GM23338 (cell line): ENCODE measurements around the gene ACSL4. TPM values are rescaled to one million over a fixed set of nuclear protein-coding genes. Genes with fewer than 3 reads are reported as not detected.

Experiments
- ATAC-seq: fragments of 200-7000 bp; cut with Tn5 transposase; 3 replicates; pipeline ENCODE4 v1.9.1; 2020
- DNase-seq: peaks from one replicate; pipeline ENCODE4 v3.0.0-alpha.2; 2015; ENCODE audit warnings: low spot score
- H2AFZ ChIP-seq: fragments of 200-600 bp; sonication (generic); 2 replicates; pipeline ENCODE4 v1.8.0; 2016; ENCODE audit warnings: antibody characterized with exemption, mild to moderate bottlenecking, moderate library complexity
- H3F3A ChIP-seq: fragments of 200-600 bp; sonication (generic); replicated peaks from 2 replicates; pipeline ENCODE4 v1.8.0; 2017; ENCODE audit warnings: antibody characterized with exemption, mixed run types, low read depth
- H3K27ac ChIP-seq: fragments of 200-600 bp; sonication (generic); 2 replicates; pipeline ENCODE4 v1.6.1; 2016; ENCODE audit warnings: low read depth
- H3K27me3 ChIP-seq: fragments of 200-600 bp; sonication (generic); 2 replicates; pipeline ENCODE4 v1.8.0; 2016; ENCODE audit warnings: mild to moderate bottlenecking, mixed run types, moderate library complexity; ENCODE audit not compliant: insufficient read depth
- H3K36me3 ChIP-seq: fragments of 200-600 bp; sonication (generic); 2 replicates; pipeline ENCODE4 v1.8.0; 2016; ENCODE audit warnings: mild to moderate bottlenecking; ENCODE audit not compliant: insufficient read depth
- H3K4me1 ChIP-seq: fragments of 200-600 bp; sonication (generic); 2 replicates; pipeline ENCODE4 v1.8.0; 2016; ENCODE audit warnings: mild to moderate bottlenecking, moderate library complexity; ENCODE audit not compliant: insufficient read depth
- H3K4me2 ChIP-seq: fragments of 200-600 bp; sonication (generic); 2 replicates; pipeline ENCODE4 v1.7.1; 2017; ENCODE audit warnings: mixed run types
- H3K4me3 ChIP-seq: fragments of 200-600 bp; sonication (generic); 2 replicates; pipeline ENCODE4 v1.6.1; 2016; ENCODE audit warnings: mixed run types
- H3K79me2 ChIP-seq: fragments of 200-600 bp; sonication (generic); replicated peaks from 2 replicates; pipeline ENCODE4 v1.8.0; 2017; ENCODE audit warnings: mild to moderate bottlenecking; ENCODE audit not compliant: insufficient read depth
- H3K9me2 ChIP-seq: fragments of 200-600 bp; sonication (generic); 2 replicates; pipeline ENCODE4 v1.8.0; 2017; ENCODE audit not compliant: insufficient read depth
- H4K20me1 ChIP-seq: fragments of 200-600 bp; sonication (generic); replicated peaks from 2 replicates; pipeline ENCODE4 v1.8.0; 2017; ENCODE audit warnings: mild to moderate bottlenecking; ENCODE audit not compliant: insufficient read depth
- H3K27ac Mint-ChIP-seq: 2 replicates; pipeline ENCODE4 v1.8.0; 2020; ENCODE audit warnings: inconsistent platforms, mild to moderate bottlenecking, moderate library complexity, mixed read lengths
- H3K27me3 Mint-ChIP-seq: 3 replicates; pipeline ENCODE4 v1.8.0; 2022; ENCODE audit warnings: low read depth, mild to moderate bottlenecking, moderate library complexity, mixed read lengths, inconsistent platforms; ENCODE audit not compliant: insufficient read depth, poor library complexity
- H3K36me3 Mint-ChIP-seq: 3 replicates; pipeline ENCODE4 v1.8.0; 2021; ENCODE audit warnings: low read depth, mild to moderate bottlenecking, inconsistent platforms, moderate library complexity, mixed read lengths
- H3K4me1 Mint-ChIP-seq: 3 replicates; pipeline ENCODE4 v1.8.0; 2020; ENCODE audit warnings: mild to moderate bottlenecking, inconsistent platforms, mixed read lengths
- H3K4me3 Mint-ChIP-seq: 3 replicates; pipeline ENCODE4 v1.8.0; 2021; ENCODE audit warnings: moderate library complexity, mild to moderate bottlenecking, inconsistent platforms, mixed read lengths
- H3K9me3 Mint-ChIP-seq: 3 replicates; pipeline ENCODE4 v1.8.0; 2020; ENCODE audit warnings: moderate library complexity, mild to moderate bottlenecking, inconsistent platforms, mixed read lengths
- CREB1 ChIP-seq: fragments of 250-450 bp; sonication (Bioruptor Pico); IDR thresholded peaks from 2 replicates; pipeline ENCODE4 v1.5.0; 2020; ENCODE audit warnings: low read depth, mild to moderate bottlenecking, moderate library complexity
- EZH2 ChIP-seq: fragments of 200-600 bp; sonication (generic); IDR thresholded peaks from one replicate; pipeline ENCODE4 v1.8.0; 2017; ENCODE audit warnings: antibody characterized with exemption, mild to moderate bottlenecking, low read depth; ENCODE audit not compliant: unreplicated experiment
- EZH2phosphoT487 ChIP-seq: fragments of 200-600 bp; sonication (generic); IDR thresholded peaks from one replicate; pipeline ENCODE4 v1.8.1; 2018; ENCODE audit warnings: antibody characterized with exemption; ENCODE audit not compliant: unreplicated experiment
- JUNB ChIP-seq: IDR thresholded peaks from one replicate; pipeline ENCODE4 v1.6.1; 2016; ENCODE audit warnings: antibody characterized with exemption; ENCODE audit not compliant: unreplicated experiment
- NANOG ChIP-seq: IDR thresholded peaks from 2 replicates; pipeline ENCODE4 v1.6.1; 2016; ENCODE audit warnings: antibody characterized with exemption, borderline replicate concordance
- POLR2AphosphoS5 ChIP-seq: IDR thresholded peaks from 2 replicates; pipeline ENCODE4 v1.6.1; 2016; ENCODE audit warnings: antibody characterized with exemption, low read depth
- ZNF114 ChIP-seq: fragments of 250-450 bp; sonication (Bioruptor Pico); IDR thresholded peaks from 2 replicates; pipeline ENCODE4 v1.5.0; 2020; ENCODE audit warnings: mild to moderate bottlenecking, moderate library complexity
- ZNF331 ChIP-seq: fragments of 250-450 bp; sonication (Bioruptor Pico); IDR thresholded peaks from 2 replicates; pipeline ENCODE4 v1.5.0; 2020; ENCODE audit warnings: low read depth, mild to moderate bottlenecking, moderate library complexity
- polyA plus RNA-seq: library from polyadenylated mRNA; unstranded; fragments of >200 nt; fragmentation: Nextera tagmentation; extraction: Ambion mirVana; gene quantifications from 2 replicates; pipeline ENCODE4 v1.2.1, GENCODE V29; 2016
- total RNA-seq: library from RNA; depleted of rRNA; stranded (reverse); fragments of >200 nt; shearing (Covaris generic); gene quantifications from 2 replicates; pipeline ENCODE4 v1.2.3, GENCODE V29; 2014
- TF ChIP-seq, protein P1 (sequence below): fragments of 250-450 bp; sonication (Bioruptor Pico); IDR thresholded peaks from 2 replicates; pipeline ENCODE4 v1.5.0; 2020; ENCODE audit warnings: mild to moderate bottlenecking, moderate library complexity
- TF ChIP-seq, protein P2 (sequence below): IDR thresholded peaks from 2 replicates; pipeline ENCODE4 v1.6.1; 2016; ENCODE audit warnings: antibody characterized with exemption
- TF ChIP-seq, protein P3 (sequence below), 2 experiments: fragments of 200-600 bp in 1 of 2; sonication (generic) in 1 of 2; conservative IDR thresholded peaks; 2 replicates each; pipeline versions ENCODE4 v1.5.1 to v1.6.1; 2016 to 2017; ENCODE audit warnings: antibody characterized with exemption in 2 of 2, low read depth in 2 of 2, mild to moderate bottlenecking in 2 of 2, moderate library complexity in 1 of 2

Gene ACSL4
- total and polyA plus RNA-seq, 2 experiments from 2014 or later = 17.8 to 76.3 TPM

- 0 out of 3 replicates have a peak, but pooled peaks cover 3% of the 10 kb centered on the region for H3K36me3 Mint-ChIP-seq
- no peaks in the 10 kb centered on the region for H3K27me3 Mint-ChIP-seq
- no peak for ATAC-seq
- Histone ChIP-seq H3K27ac (no peak overlapping the region), H3K79me2 (no peaks in the 10 kb centered on the region), H4K20me1 (no peaks in the 10 kb centered on the region), H3K4me3 (no peak overlapping the region), H2AFZ (no peak overlapping the region), H3F3A (no peaks in the 10 kb centered on the region), H3K9me2 (no peaks in the 10 kb centered on the region), H3K4me2 (no peak overlapping the region), H3K27me3 (no peaks in the 10 kb centered on the region), H3K4me1 (no peaks in the 10 kb centered on the region), H3K36me3 (no peaks in the 10 kb centered on the region)
- H3K4me3 Mint-ChIP-seq = no peak overlapping the region
- no peaks in the 10 kb centered on the region for H3K4me1 Mint-ChIP-seq
- TF ChIP-seq POLR2AphosphoS5 (no peak), CREB1 (CRISPR knock-in tag) (no peak), JUNB (no peak), ZNF114 (no peak), EZH2phosphoT487 (no peak), NANOG (no peak), ZNF331 (CRISPR knock-in tag) (no peak), EZH2 (no peak)
- TF ChIP-seq, protein P1, sequence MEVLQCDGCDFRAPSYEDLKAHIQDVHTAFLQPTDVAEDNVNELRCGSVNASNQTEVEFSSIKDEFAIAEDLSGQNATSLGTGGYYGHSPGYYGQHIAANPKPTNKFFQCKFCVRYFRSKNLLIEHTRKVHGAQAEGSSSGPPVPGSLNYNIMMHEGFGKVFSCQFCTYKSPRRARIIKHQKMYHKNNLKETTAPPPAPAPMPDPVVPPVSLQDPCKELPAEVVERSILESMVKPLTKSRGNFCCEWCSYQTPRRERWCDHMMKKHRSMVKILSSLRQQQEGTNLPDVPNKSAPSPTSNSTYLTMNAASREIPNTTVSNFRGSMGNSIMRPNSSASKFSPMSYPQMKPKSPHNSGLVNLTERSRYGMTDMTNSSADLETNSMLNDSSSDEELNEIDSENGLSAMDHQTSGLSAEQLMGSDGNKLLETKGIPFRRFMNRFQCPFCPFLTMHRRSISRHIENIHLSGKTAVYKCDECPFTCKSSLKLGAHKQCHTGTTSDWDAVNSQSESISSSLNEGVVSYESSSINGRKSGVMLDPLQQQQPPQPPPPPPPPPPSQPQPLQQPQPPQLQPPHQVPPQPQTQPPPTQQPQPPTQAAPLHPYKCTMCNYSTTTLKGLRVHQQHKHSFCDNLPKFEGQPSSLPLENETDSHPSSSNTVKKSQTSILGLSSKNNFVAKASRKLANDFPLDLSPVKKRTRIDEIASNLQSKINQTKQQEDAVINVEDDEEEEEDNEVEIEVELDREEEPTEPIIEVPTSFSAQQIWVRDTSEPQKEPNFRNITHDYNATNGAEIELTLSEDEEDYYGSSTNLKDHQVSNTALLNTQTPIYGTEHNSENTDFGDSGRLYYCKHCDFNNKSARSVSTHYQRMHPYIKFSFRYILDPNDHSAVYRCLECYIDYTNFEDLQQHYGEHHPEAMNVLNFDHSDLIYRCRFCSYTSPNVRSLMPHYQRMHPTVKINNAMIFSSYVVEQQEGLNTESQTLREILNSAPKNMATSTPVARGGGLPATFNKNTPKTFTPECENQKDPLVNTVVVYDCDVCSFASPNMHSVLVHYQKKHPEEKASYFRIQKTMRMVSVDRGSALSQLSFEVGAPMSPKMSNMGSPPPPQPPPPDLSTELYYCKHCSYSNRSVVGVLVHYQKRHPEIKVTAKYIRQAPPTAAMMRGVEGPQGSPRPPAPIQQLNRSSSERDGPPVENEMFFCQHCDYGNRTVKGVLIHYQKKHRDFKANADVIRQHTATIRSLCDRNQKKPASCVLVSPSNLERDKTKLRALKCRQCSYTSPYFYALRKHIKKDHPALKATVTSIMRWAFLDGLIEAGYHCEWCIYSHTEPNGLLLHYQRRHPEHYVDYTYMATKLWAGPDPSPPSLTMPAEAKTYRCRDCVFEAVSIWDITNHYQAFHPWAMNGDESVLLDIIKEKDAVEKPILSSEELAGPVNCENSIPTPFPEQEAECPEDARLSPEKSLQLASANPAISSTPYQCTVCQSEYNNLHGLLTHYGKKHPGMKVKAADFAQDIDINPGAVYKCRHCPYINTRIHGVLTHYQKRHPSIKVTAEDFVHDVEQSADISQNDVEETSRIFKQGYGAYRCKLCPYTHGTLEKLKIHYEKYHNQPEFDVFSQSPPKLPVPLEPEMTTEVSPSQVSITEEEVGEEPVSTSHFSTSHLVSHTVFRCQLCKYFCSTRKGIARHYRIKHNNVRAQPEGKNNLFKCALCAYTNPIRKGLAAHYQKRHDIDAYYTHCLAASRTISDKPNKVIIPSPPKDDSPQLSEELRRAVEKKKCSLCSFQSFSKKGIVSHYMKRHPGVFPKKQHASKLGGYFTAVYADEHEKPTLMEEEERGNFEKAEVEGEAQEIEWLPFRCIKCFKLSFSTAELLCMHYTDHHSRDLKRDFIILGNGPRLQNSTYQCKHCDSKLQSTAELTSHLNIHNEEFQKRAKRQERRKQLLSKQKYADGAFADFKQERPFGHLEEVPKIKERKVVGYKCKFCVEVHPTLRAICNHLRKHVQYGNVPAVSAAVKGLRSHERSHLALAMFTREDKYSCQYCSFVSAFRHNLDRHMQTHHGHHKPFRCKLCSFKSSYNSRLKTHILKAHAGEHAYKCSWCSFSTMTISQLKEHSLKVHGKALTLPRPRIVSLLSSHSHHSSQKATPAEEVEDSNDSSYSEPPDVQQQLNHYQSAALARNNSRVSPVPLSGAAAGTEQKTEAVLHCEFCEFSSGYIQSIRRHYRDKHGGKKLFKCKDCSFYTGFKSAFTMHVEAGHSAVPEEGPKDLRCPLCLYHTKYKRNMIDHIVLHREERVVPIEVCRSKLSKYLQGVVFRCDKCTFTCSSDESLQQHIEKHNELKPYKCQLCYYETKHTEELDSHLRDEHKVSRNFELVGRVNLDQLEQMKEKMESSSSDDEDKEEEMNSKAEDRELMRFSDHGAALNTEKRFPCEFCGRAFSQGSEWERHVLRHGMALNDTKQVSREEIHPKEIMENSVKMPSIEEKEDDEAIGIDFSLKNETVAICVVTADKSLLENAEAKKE (CRISPR knock-in tag) = no peak
- TF ChIP-seq, protein P2, sequence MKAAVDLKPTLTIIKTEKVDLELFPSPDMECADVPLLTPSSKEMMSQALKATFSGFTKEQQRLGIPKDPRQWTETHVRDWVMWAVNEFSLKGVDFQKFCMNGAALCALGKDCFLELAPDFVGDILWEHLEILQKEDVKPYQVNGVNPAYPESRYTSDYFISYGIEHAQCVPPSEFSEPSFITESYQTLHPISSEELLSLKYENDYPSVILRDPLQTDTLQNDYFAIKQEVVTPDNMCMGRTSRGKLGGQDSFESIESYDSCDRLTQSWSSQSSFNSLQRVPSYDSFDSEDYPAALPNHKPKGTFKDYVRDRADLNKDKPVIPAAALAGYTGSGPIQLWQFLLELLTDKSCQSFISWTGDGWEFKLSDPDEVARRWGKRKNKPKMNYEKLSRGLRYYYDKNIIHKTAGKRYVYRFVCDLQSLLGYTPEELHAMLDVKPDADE = no peak
- TF ChIP-seq, protein P3, sequence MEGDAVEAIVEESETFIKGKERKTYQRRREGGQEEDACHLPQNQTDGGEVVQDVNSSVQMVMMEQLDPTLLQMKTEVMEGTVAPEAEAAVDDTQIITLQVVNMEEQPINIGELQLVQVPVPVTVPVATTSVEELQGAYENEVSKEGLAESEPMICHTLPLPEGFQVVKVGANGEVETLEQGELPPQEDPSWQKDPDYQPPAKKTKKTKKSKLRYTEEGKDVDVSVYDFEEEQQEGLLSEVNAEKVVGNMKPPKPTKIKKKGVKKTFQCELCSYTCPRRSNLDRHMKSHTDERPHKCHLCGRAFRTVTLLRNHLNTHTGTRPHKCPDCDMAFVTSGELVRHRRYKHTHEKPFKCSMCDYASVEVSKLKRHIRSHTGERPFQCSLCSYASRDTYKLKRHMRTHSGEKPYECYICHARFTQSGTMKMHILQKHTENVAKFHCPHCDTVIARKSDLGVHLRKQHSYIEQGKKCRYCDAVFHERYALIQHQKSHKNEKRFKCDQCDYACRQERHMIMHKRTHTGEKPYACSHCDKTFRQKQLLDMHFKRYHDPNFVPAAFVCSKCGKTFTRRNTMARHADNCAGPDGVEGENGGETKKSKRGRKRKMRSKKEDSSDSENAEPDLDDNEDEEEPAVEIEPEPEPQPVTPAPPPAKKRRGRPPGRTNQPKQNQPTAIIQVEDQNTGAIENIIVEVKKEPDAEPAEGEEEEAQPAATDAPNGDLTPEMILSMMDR (conservative IDR thresholded peaks at IDR 0.05; ENCODE audit: low read depth in 2 of 2) = no peak
- DNase-seq = no peak
- peaks cover 3% of the 10 kb centered on the region; the same call in 2 of the 3 replicates for H3K9me3 Mint-ChIP-seq
- H3K27ac Mint-ChIP-seq = no peak overlapping the region
Measured at GRCh38 chrX:109749207-109749606, 16.1 kb upstream of the ACSL4 start.
